ENCODE results near the gene ACTR3. TPM values are rescaled to one million over a fixed set of nuclear protein-coding genes. Genes with fewer than 3 reads are reported as not detected.

ACTR3 gene
- total and polyA plus RNA-seq, 2 of the 8 experiments (the other 6 are each of a cell fraction or from before 2014, with no cell fraction given): 51.7 to 184 TPM

- no peak overlapping the region for H3K9ac ChIP-seq (replicated peaks in 1 of 4; ENCODE audit: extremely low read depth in 1 of 4, low read depth in 3 of 4, low read length in 3 of 4)
- no peaks in the 10 kb centered on the region for H3K27me3 ChIP-seq (replicated peaks in 1 of 4; ENCODE audit: control insufficient read depth in 3 of 4, extremely low read depth in 1 of 4, insufficient read depth in 3 of 4, low read length in 3 of 4)
- no peaks in the 10 kb centered on the region for H3K79me2 ChIP-seq (ENCODE audit: control insufficient read depth in 1 of 2, insufficient read depth in 2 of 2, low read length in 2 of 2)
- no peak overlapping the region for H3K14ac ChIP-seq (ENCODE audit: insufficient read length)
- no peak overlapping the region for H2BK5ac ChIP-seq (ENCODE audit: low read depth, low read length)
- H3K4me2 ChIP-seq (ENCODE audit: insufficient read depth in 1 of 2, low read depth in 2 of 2, low read length in 2 of 2): no peak overlapping the region
- ChIA-PET POLR2A (ENCODE audit: partially characterized antibody) (interaction anchor here (0.6 to 5.6 kb wide), 2 partner anchors 11 to 665 kb away, joined by 3 to 50 read pairs; partner anchors contain the start of gene ACTR3), CTCF (ENCODE audit: partially characterized antibody) (interaction anchor here (1.1 to 1.3 kb wide), 3 partner anchors 16 to 87 kb away, joined by 3 to 4 read pairs (median 3); no protein-coding TSS in a partner anchor)
- peaks cover 0 to 3% (median 0%) of the 10 kb centered on the region in 4 experiments; a peak in 1 of 7 replicates for H3K4me1 ChIP-seq (replicated peaks in 1 of 4; ENCODE audit: control insufficient read depth in 3 of 4, insufficient read depth in 4 of 4, low read length in 3 of 4)
- no peak overlapping the region for H4K5ac ChIP-seq (ENCODE audit: insufficient read length, low read depth, low read length)
- no peaks in the 10 kb centered on the region for H3K23me2 ChIP-seq (ENCODE audit: low read depth, low read length)
- H3K56ac ChIP-seq (replicated peaks; ENCODE audit: insufficient read length, low read depth, low read length): no peak overlapping the region
- H2AK5ac ChIP-seq (ENCODE audit: low read depth, low read length): no peak overlapping the region
- no peak overlapping the region for H4K8ac ChIP-seq (ENCODE audit: extremely low read depth, insufficient read depth, low read length)
- DNase-seq (ENCODE audit: low read depth in 1 of 2, low spot score in 2 of 2) (no peak), FAIRE-seq (no peak)
- H3K79me1 ChIP-seq (ENCODE audit: low read depth, low read length): no peaks in the 10 kb centered on the region
- H2BK20ac ChIP-seq (ENCODE audit: low read length): no peak overlapping the region
- no peak overlapping the region for H2AFZ ChIP-seq (ENCODE audit: low read length)
- H3K23ac ChIP-seq (ENCODE audit: insufficient read length): no peak overlapping the region
- no peaks in the 10 kb centered on the region for H3K36me3 ChIP-seq (ENCODE audit: control insufficient read depth in 2 of 4, insufficient read depth in 4 of 4, low read length in 3 of 4)
- H2BK15ac ChIP-seq (ENCODE audit: low read length): no peak overlapping the region
- H2BK120ac ChIP-seq (replicated peaks; ENCODE audit: low read depth, low read length): no peak overlapping the region
- H3K9me3 ChIP-seq (ENCODE audit: insufficient read depth in 2 of 2, low read depth in 1 of 2, low read length in 1 of 2): no peaks in the 10 kb centered on the region
- no peak overlapping the region for H3K18ac ChIP-seq (ENCODE audit: extremely low read depth, low read length)
- no peak overlapping the region for H2BK12ac ChIP-seq (ENCODE audit: low read depth, low read length)
- WGBS, 2 experiments (ENCODE audit: extremely low coverage in 1 of 2, insufficient coverage in 1 of 2, insufficient read length in 1 of 2, insufficient replicate concordance in 2 of 2, low coverage in 1 of 2, low lambda C conversion rate in 2 of 2, missing lambda C conversion rate in 1 of 2): 90% methylated on average over 4 of the region's 4 CpGs; no CpG with 5 or more reads in 1 of the 2 experiments
- no peak overlapping the region for H3K4ac ChIP-seq (replicated peaks; ENCODE audit: insufficient read length, low read depth, low read length)
- H3K27ac ChIP-seq (ENCODE audit: low read depth, low read length): no peak overlapping the region
- H3K4me3 ChIP-seq (ENCODE audit: extremely low read depth in 1 of 4, insufficient read depth in 2 of 4, low read depth in 3 of 4, low read length in 4 of 4): no peak overlapping the region
- H4K20me1 ChIP-seq (replicated peaks in 1 of 2; ENCODE audit: control insufficient read depth in 1 of 2, insufficient read depth in 2 of 2, low read length in 2 of 2): peaks cover 0 to 2% of the 10 kb centered on the region in 2 experiments
- no peak overlapping the region for H4K91ac ChIP-seq (replicated peaks; ENCODE audit: insufficient read length, low read length)
- TF ChIP-seq POLR2A (IDR thresholded peaks at IDR 0.05; ENCODE audit: control extremely low read depth in 1 of 2, low read depth in 2 of 2, low read length in 2 of 2) (no peak), EP300 (IDR thresholded peaks at IDR 0.05; ENCODE audit: borderline replicate concordance in 1 of 2, low read depth in 2 of 2, low read length in 2 of 2) (no peak), MAX (IDR thresholded peaks at IDR 0.05) (no peak), TCF12 (IDR thresholded peaks at IDR 0.05; ENCODE audit: low read depth, low read length) (no peak), CHD2 (IDR thresholded peaks at IDR 0.05; ENCODE audit: low read length) (no peak), TBP (IDR thresholded peaks at IDR 0.05; ENCODE audit: low read depth, low read length) (no peak), SRF (IDR thresholded peaks at IDR 0.05; ENCODE audit: low read depth, low read length) (no peak), USF2 (IDR thresholded peaks at IDR 0.05; ENCODE audit: low read length) (no peak), RXRA (IDR thresholded peaks at IDR 0.05; ENCODE audit: insufficient read depth, low read depth, low read length) (no peak), BCL11A (IDR thresholded peaks at IDR 0.05; ENCODE audit: low read depth in 2 of 2, low read length in 2 of 2) (no peak)
These were observed 11.9 kb upstream of the ACTR3 start for GRCh38 chr2:113877711-113878598.
